GM18519 (cell line): ENCODE data around the gene EEF1E1.
"Not testable (repeated sequence)": the region's sequence is repeated elsewhere in the genome, so short reads cannot be mapped to it uniquely, and the experiment has no call there.

Experiments used
- ATAC-seq: cut with Tn5 transposase; IDR thresholded peaks from one replicate; pipeline ENCODE4 v1.9.1; 2021; ENCODE audit warnings: mild to moderate bottlenecking, moderate library complexity; ENCODE audit not compliant: unreplicated experiment, low FRiP score

The EEF1E1 gene

DNA sequence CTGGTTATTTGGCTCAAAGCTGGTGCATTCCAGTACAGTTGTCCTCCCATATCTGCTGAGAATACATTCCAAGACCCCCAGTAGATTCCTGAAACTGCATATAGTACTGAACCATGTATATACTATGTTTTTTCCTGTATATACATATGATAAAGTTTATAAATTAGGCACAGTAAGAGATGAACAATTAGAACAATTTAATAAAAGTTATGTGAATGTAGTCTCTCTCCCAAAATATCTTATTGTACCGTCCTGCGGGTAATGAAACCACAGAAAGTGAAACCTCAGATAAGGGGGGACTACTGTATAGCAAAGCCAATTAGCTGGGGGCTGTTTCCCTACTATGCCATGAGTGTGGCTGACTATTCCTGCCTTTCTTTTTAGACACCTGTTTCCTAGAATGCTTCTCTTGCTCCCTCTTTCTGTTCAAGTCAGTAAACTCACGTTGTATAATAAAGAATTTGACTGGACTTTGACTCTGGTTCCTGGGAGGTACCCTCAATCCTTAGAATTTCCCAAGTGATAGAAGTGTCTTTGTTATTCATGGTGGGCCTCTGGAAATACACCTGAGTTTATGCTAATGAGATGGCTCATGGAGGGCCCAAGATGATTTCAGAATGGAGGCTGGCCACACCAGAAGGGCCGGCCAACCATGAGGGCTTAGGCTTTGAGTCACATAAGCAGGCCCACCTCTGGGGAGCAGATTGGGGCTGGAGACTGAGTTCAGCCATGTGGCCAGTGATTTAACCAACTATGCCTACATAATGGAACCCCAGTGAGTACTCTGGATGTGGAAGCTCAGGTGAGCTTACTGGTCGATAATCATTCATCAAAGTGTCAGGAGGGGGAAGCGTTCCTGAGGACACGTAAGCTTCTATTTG is 37.5 kb downstream of the EEF1E1 start:
- ATAC-seq, result no peak

DNA sequence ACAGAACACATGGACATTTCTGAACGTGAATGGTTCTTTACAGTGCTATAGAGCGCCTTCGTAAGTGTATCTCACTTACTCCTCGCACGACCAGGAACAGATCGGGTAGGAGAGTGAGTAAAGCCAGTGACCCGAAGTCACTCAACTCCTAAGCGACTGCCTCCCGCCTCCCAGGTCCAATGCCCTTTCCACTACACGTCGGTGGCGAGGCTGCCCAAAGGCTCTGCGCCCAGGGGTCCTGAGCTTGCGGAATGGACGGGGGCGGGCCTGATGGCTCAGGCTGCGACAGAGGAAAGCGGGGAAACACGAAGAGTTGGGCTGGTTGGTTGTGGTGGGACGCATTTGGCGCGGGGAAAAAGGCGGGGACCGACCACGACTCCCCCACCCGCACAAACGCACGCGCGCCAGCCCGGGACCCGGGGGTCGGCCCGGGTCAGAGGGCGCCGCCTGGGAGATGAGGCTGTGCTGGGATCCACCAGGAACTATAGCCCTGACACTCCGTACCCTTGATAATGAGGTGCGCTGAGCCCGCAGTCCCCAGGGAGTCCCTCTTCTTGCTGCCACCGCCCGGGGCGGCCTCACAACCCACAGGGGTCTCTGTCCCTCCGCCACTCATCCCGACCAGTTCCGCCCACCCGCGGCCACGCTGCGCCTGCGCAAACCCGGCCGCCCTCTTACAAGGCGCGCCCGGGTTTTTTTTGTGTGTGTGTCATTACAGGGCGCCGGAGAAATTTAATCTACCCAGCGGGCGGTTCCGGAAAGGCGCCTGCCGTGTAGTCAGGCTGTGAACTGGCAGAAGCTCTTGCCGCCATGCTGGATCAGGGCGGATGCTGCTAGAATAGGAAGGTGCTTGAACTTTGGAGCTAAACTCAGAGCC is 38.3 kb downstream of the EEF1E1 start, which contains the start of gene BLOC1S5:
TSS of gene BLOC1S5 (minus strand) at position 629 of the 877 bp plus-strand sequence. CDS start at position 616, 13 bp downstream.
- peak; percentile 78 for ATAC-seq

DNA sequence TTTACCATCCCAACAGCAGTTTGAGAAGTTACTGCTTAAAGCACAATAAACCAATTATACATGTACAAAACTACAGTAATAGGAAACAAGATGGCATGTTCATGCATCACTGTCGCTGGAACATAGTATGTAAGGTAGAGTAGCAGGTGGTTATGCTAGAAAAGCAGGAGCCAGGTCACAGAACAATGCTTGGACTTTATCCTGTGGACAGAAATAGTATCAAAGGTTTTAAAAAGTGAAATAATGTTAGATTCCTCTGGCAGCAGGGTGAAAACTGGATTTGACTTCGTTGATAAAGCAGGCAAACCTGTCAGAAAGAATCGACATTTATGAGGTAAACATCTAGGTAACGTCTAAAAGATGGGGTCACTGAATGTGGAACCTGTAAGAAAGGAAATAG is 40.6 kb downstream of the EEF1E1 start:
- ATAC-seq, result no peak

DNA sequence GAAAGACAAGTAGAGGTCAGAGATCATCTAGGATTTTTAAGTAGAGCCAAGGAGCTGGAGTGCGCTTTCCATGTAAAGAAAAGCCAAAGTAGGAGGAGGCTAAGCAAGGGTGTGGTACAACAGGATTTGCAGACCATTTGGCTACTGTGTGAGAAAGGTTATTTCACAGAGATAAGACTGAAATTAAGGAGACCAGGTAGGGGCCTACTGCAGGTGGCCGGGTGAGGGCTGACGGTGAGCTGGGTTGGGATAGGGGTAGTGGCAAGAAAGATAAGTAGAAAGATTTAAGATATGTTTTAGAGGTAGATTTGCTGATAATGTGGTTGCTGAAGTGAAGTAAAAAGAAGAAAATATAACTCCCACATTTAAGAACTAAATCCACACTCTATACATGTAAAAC is 42.0 kb downstream of the EEF1E1 start:
- no peak for ATAC-seq

DNA sequence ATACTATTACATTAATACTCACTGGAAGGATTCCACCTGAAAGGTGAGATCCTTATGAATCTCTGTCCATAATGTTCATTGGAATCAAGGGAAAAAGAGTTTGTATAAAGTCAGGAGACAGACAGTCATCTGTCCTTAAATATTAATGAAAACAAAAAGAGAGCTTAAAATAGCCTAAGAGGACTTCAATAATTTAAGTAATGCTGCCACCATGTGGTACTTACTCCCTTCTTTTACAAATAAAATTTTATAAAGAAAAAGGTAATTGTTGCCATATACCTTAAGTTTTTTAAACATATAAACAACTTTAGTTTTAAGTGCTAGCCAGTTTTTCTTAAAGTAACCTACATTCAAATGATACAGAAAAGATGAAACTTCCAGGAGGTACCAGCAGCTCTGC is 43.2 kb downstream of the EEF1E1 start:
- no peak for ATAC-seq

DNA sequence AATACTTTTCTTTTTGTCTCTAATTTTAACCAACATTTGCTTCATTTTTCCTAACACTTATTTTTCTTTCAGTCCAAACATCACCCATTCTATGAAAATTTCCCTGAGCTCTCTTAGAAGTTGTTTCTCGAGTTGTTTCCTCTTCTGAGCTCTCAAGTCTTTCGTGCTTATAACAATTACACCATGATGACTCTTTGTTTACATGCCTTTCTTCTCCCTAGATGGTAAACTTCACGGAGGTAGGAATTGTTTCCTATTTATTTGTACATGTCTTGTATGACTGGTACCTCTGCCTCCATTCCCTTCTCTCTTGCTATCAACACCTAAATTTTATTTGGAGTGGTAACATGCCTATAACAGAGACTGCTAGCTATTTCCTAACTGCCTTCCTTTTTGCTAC is 44.6 kb downstream of the EEF1E1 start:
- no peak for ATAC-seq

DNA sequence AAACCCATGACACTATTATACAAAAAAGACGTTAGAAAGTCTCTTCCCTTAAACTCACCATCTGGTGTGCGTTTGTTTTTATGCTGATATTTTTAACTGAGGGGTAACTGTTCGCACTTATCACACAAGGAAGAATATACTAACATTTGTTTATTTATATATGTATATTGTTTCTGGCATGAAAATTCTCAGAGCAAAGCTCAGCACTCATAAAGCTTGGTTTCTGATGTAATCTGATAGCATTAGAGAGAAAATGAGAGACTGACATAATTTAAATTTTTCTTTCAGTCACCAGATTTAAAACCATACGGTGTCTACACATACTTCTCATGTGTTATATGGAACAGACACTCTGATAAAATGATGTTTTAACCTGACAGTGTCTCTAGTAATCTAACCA is 45.1 kb downstream of the EEF1E1 start:
- ATAC-seq, result no peak

DNA sequence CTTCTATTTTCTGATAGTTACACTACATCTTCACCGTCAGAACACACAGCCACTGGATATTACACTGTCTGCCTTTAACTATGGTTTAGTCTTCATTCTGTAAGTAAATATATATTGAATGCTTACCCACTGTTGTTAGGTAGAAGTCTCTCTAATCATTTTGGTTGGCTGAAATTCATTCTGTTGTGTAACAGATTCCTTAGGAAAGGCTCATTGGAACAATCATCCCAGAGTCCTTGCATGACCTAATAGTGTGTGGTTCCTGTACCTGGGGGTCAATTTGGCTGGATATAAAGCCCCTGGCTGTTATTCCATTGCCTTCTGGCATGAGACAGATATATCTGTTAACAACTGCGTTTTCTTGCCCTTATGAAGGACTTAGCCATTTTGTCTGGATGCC is 48.1 kb downstream of the EEF1E1 start:
- ATAC-seq, result no peak

DNA sequence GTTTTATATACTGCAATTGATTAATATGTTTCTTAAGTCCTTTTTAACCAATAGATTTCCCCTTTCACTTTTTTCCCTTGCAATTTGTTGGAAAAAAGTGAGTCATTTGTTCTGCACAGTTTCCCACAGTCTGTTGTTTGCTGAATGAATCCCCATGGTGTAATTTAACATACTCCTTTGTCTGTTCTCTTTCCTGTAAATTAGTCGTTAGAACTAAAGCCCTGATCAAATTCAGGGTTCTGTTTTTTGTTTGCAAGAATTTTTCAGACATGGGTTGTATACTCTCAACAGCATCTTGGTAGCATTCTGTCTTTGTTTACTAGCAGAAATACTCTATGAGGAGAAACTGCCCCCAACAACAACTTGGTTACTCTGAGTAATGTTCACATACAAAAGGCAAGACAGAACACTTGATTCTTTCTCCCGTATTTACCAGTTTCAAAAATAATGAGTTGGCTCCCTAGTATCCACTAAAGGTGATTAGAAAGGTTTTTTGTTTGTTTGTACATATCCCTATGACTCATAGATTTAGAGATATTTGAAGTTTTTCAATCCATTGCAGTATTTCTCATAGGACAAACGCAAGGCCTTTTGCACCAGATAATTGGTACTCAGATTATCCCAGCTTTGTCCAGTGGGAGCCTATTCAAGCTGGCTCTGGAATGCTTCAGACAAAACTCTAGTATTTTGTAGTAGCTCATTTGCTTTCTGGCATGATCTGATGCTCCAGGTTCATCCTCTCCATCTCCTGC is 54.6 kb downstream of the EEF1E1 start:
- no peak for ATAC-seq

DNA sequence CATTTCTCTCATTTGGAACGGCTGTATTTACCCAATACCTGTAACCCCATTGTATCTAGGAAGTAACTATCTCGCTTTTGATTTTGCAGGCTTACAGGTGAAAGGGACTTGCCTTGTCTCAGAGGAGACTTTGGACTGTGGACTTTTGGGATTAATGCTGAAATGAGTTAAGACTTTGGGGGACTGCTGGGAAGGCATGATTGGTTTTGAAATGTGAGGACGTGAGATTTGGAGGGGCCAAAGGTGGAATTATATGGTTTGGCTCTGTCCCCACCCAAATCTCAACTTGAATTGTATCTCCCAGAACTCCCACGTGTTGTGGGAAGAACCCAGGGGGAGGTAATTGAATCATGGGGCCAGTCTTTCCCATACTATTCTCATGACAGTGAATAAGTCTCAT is 56.6 kb downstream of the EEF1E1 start:
- ATAC-seq, result not testable (repeated sequence)

DNA sequence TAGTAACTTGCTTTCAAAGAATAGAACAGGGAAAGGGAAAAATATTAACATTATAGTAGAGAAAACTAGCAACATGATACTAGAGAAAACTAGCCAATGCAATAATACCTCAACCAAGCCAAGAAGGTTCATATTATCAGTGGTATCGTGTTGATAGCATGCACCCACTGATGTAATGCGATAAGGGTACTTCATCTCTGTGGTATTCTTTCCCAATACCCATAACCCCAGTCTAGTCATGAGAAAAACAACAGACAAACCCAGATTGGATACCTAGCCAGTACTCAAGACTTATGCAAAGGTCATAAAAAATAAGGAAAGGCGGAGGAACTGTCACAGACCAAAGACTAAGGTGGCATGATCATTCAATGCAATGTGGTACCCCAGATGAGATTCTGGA is 59.1 kb downstream of the EEF1E1 start:
- ATAC-seq, result no peak

DNA sequence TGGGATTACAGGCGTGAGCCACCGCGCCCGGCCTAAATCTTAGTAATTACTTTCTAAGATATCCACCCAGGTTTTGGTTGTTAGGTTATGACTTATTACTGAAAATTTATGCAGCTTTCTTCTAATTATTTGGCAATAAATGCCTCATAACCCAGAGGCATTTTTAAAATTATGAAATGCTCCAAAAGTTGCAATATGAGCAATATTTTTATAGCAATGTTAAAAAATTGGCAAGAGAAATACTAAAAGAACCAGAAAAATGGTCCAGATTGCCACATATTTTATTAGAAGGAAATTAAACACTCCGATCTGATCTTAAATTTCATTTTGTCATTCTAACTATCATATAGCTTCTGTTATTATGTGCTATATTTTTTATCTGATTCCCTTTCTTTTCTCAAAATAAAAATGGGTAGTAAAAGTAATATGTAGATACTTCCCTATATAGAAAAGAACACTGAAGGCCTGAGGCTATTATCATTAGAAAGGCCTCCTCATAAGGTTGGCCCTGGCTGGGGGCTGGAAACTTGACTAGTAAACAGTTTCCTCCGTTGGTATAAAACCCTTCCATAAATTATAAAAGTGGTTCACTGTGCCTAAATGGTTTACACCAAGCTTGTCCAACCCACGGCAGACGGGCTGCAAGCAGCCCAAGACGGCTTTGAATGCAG is 60.3 kb downstream of the EEF1E1 start:
- no peak for ATAC-seq

DNA sequence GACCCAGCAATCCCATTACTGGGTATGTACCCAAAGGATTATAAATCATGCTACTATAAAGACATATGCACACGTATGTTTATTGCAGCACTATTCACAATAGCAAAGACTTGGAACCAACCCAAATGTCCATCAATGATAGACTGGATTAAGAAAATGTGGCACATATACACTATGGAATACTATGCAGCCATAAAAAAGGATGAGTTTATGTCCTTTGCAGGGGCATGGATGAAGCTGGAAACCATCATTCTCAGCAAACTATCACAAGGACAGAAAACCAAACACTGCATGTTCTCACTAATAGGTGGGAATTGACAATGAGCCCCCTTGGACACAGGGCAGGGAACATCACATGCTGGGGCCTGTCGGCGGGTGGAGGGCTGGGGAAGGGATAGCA is 68.2 kb downstream of the EEF1E1 start:
- not testable (repeated sequence) for ATAC-seq

DNA sequence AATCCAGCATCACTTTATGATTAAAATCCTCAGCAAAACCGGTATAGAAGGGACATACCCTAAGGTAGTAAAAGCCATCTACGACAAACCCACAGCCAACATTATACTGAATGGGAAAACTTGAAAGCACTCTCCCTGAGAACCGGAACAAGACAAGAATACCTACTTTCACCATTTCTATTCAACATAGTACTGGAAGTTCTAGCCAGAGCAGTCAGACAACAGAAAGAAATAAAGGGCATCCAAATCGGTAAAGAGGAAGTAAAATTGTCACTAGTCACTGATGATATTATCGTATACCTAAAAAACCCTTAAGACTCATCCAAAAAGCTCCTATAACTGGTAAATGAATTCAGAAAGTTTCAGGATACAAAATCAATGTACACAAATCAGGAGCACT is 71.4 kb downstream of the EEF1E1 start:
- ATAC-seq, result no peak
